HG03025 (cell line): ENCODE data around the gene UBE2O.

Experiments used
- ATAC-seq: cut with Tn5 transposase; IDR thresholded peaks from one replicate; pipeline ENCODE4 v1.9.1; 2021; ENCODE audit warnings: mild to moderate bottlenecking, moderate library complexity; ENCODE audit not compliant: unreplicated experiment, low FRiP score

Gene UBE2O

DNA sequence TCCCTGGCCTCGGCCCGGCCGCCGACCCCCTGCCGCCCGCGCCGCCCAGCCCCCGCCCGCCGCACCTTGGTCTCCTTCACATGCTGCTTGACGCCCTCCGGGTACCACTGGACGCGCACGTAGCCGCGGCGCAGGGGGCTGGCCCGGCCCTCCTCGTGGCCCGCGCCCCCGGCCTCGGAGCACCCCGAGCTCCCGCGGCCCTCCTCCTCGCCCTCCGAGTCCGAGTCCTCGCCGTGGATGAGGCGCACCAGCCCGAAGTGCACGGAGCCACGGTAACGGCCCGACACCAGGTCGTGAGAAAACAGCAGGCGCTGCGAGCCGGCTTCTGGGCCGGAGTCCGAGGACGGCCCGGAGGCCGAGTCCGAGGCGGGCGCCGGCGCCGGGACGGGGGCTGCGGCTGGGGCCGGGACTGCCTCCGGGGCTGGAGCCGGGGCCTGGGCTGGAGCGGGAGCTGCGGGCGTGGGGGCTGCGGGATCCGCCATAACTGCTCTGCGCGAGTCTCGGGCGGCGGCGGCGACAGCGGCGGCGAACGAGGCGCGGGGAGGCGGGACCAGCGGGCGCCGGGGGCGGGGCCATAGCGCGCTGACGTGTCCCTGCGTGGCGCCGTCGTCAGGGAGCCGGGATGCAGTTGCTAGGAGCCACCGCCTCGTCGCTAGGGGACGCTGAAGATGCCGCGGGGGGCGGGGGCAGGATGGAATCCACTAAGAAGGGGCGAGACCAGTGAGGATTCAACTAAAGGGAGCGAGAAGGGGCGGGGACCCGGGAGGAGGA, at the start of gene UBE2O:
UBE2O (minus strand) TSS at position 493 of the 771 bp plus-strand sequence; CDS start at position 482, 11 bp downstream.
- ATAC-seq: peak; percentile 59

- no peak for ATAC-seq
Observed at GRCh38 chr17:76501827-76502307, 48.9 kb upstream of the UBE2O start.

DNA sequence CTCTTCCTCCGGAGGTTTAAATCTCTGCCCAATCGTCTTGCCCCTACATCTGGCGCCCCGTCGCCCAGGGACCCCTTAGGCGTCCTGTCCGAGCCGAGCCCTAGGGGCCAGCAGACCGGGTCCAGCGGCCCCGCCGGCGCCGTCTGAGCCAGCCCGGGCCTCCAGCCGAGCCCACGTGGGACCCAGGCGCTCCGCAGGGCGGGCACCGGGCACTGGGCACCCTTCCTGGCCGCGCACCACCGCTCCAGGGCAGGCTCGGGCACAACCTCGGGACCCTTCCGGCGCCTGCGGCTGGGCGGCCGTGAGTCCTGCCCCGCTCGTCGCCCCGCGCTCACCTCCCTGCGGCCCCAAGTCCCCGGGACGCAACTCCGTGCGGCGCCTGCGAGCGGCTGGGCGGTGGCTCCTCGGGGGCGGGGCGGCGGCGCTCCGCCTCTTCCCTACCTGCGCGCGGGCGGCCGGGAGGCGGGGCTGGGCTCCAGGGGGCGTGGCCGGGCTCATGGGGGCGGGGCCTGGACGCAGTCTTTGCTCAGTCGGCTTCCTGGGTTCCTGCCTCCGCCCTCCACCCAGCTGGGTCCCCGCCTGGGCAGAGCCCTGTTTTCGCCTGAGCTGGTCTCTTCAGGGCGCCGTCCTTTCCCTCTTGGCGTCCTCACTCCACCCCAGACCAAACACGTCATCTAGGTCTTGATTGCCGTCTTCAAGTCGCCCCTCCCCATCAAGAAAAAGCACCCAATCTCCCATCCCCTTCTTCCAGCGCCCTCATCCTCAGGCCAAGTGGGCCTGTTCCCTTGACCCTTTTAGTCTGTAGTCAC, 48.3 kb upstream of the UBE2O start, which contains the start of gene RHBDF2:
RHBDF2 (minus strand) TSS at position 406 of the 809 bp plus-strand sequence. CDS start 19,899 bp downstream, outside the sequence.
- ATAC-seq: peak; percentile 59

DNA sequence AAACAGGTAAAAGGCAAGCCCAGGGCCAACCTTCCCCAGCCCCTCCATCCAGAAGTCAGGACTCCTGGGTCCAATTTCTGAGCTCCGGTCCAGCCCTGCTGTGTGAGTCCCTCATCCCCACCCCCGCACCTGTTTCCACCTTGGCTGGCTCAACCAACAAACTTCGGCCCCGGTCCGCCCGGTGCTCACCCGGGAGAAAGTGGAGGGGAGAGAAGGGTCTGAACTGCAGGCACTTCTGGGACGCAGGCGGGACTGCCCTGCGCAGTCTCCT, 47.7 kb upstream of the UBE2O start:
- ATAC-seq: peak; percentile 17

GRCh38 chr17:76500074-76500746, 47.3 kb upstream of the UBE2O start:
- ATAC-seq: peak; percentile 9

GRCh38 chr17:76499267-76499667, 46.3 kb upstream of the UBE2O start:
- no peak for ATAC-seq

DNA sequence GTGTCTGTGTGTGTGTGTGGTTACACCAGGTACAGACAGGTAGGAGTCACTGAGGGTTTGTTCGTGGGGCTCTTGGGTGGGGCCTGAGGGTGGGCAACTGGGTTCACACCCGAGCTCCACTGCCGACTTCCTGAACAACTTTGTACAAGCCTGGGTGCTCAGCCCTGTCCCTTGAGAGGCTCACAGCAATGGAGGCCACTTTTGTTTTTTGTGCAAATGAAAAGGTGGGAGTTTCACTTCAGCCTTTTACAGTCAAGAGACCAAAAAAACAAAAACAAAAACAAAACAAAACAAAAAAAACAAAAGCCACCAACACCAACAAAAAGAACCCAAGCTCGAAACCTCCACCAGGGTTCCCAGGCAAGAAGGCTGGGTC, 45.9 kb upstream of the UBE2O start:
- no peak for ATAC-seq

GRCh38 chr17:76497979-76498875, 45.3 kb upstream of the UBE2O start:
- no peak for ATAC-seq

DNA sequence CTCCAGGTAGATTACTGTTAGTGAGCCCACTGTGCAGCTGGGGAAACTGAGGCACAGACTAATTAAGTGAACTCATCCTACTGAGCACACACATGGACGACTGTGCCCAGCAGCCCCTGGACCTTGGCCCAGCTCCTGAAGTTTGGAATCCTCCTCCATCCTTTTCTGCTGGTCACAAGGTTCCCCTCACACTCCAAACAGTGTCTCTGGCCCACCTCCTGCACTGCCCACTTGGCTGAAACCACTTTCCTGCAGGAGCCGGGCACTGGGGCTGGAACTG, 44.7 kb upstream of the UBE2O start:
- no peak for ATAC-seq

GRCh38 chr17:76496464-76496863, 43.5 kb upstream of the UBE2O start:
- ATAC-seq: no peak

DNA sequence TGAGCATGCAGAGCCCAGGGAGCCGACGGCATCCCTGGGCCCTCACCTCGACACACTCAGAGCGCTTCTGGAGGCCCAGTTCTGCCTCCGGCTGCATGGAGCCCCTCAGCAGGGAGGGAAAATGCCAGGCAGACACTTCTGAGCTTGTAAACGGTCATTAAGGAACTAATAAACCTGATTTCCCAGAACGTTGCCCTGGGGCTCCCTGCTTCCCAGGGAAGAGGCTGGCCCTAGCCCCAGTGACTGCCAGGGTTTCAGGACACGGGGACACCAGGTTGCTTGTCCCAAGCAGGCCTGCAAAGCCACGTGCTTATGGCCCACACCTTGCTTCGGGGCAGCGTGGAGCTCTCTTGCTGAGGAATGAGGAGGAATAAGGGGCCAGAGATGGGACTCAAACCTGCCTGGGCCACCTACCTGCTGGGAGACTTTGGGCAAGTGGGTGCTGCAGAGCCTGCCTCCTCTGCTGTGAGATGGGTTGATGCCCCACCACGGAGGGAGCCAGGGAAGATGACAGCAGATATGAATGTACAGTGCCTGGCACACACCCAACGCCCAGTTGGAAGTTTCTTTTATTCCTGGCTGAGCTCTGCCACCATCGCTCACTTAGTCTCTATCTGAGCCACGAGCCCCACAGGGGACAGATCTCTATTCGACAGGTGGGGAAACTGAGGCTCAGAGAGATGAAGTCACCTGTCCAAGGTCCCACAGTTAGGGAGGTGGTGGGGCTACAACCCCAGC, 42.9 kb upstream of the UBE2O start:
- ATAC-seq: no peak

DNA sequence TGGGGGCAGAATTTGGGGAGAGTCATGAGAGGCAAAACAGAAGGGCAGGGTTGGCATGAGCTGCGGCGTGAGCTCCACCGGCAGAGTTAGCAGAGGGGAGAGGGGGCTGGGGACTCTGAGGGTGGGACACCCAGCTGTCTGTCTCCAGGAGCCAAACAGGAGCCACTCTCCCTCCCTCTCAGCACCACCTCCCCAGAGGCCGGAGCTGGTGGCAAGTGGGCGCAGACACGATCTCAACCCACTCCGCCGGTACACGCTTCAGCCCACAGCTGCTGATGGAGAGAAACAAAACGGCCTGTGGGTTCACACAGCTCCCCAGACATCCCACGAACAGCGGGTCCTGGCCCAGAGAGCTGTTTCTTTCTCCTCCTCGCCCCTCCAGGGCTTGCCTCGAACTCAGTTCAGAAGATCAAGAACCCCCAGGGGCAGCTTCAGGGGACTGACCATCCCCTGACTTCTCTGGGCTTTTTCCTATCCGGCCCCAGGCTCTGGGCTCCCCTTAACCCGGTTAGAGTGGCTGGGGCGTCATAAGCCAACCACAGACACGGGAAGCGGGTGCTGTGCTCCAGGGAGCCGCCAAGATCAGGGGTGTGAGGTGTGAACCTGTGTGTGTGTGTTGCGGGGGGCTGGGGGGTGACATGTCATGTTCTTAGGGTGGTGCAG, 40.7 kb upstream of the UBE2O start:
- ATAC-seq: no peak

GRCh38 chr17:76492989-76493501, 40.1 kb upstream of the UBE2O start:
- ATAC-seq: peak; percentile 11

GRCh38 chr17:76492123-76492988, 39.4 kb upstream of the UBE2O start:
- peak; percentile 42 for ATAC-seq

DNA sequence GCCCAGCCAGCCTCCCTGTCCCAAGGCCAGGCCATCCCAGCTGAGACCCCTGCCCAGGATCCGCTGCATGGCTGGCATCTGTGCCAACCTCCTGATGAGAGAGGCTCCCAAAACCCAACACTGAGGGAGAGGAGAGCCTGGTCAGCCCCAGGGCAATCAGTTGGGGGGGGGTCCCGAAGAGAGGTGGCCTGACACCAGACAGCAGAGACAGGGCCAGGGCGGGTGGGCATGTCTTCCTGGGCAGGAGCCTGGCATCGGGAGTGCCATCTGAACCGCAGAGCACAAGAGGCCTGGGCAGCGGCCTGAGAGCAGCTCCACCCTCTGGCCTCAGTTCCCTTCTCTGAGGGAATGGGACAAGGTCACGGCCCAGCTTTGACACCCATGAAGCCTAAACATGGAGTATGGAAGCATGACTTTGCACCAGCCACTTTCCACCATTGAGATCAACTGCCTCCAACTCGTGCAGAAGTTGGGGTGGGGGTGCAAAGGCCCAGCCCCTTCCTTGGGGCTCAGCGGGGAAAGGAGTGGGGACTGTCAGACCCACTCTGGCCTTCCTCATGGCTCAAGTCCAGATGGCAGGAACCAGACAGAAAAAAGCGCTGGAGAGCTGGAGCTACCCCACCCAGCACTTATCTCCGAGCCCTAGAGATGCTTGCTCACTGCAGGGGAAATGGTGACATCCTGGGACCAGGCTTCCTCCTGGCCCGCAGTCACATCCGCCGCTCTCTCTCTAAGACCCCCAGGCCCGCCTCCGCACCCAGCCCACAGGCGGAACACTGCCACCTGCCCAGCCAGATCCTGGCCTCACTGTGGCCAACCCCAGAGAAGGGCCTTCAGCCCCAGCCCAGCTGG, 38.5 kb upstream of the UBE2O start:
- ATAC-seq: no peak

- ATAC-seq: no peak
Observed at GRCh38 chr17:76490112-76490710, 37.3 kb upstream of the UBE2O start.
